K562 (cell line): ENCODE data around the gene CD164. TPM values are rescaled to one million over a fixed set of nuclear protein-coding genes. Genes with fewer than 3 reads are reported as not detected.

Experiments used
- CBFB ChIP-seq: sonication (generic); formaldehyde crosslinking; IDR thresholded peaks from 2 replicates; pipeline ENCODE4 v1.4.0; 2020; ENCODE audit warnings: mild to moderate bottlenecking, missing genetic modification reagents
- ESRRA ChIP-seq: fragments of 450-650 bp; IDR thresholded peaks from 2 replicates; pipeline ENCODE4 v1.6.1; 2014; ENCODE audit warnings: low read depth, mild to moderate bottlenecking, moderate library complexity, borderline replicate concordance
- EWSR1 ChIP-seq: fragments of 450-650 bp; IDR thresholded peaks from 2 replicates; pipeline ENCODE4 v1.6.1; 2018; ENCODE audit warnings: borderline replicate concordance, mild to moderate bottlenecking, low read depth, moderate library complexity; ENCODE audit not compliant: partially characterized antibody
- FOS ChIP-seq: IDR thresholded peaks from 3 replicates; pipeline ENCODE4 v1.6.1; 2011; ENCODE audit not compliant: insufficient read length; ENCODE audit errors: extremely low read depth
- GABPA ChIP-seq: fragments of 200-800 bp; sonication (Bioruptor generic); conservative IDR thresholded peaks from 2 replicates; pipeline ENCODE4 v1.6.1; 2016; ENCODE audit warnings: low read depth, missing genetic modification characterization, missing compliant biosample characterization
- LARP7 ChIP-seq: fragments of 450-650 bp; IDR thresholded peaks from 2 replicates; pipeline ENCODE4 v1.6.1; 2016
- LEF1 ChIP-seq: fragments of 450-650 bp; IDR thresholded peaks from 2 replicates; pipeline ENCODE4 v1.6.1; 2016; ENCODE audit warnings: mild to moderate bottlenecking
- NCOA2 ChIP-seq, 2 experiments: fragments of 450-650 bp; IDR thresholded peaks; 2 replicates each; pipeline ENCODE4 v1.6.1; 2018; ENCODE audit warnings: mild to moderate bottlenecking in 2 of 2, moderate library complexity in 1 of 2; ENCODE audit not compliant: partially characterized antibody in 2 of 2
- NEUROD1 ChIP-seq: fragments of 150-350 bp; IDR thresholded peaks from 2 replicates; pipeline ENCODE4 v1.6.1; 2014; ENCODE audit warnings: borderline replicate concordance, low read length, low read depth; ENCODE audit not compliant: partially characterized antibody
- TAF9B ChIP-seq: fragments of 450-650 bp; IDR thresholded peaks from 2 replicates; pipeline ENCODE4 v1.6.1; 2018; ENCODE audit warnings: mild to moderate bottlenecking; ENCODE audit not compliant: partially characterized antibody
- TCF7L2 ChIP-seq: fragments of 150-350 bp; IDR thresholded peaks from 2 replicates; pipeline ENCODE4 v1.6.1; 2016; ENCODE audit warnings: low read depth, mild to moderate bottlenecking, low read length, moderate library complexity
- USF2 ChIP-seq: sonication (generic); formaldehyde crosslinking; IDR thresholded peaks from 2 replicates; pipeline ENCODE4 v1.5.0; 2020; ENCODE audit warnings: missing genetic modification reagents
- ZBTB40 ChIP-seq, 2 experiments: fragments of 450-650 bp in 1 of 2; sonication (generic) in 1 of 2; formaldehyde crosslinking in 1 of 2; IDR thresholded peaks; 2 replicates each; pipeline versions ENCODE4 v1.7.1 to v1.9.0; 2016 to 2022; ENCODE audit warnings: inconsistent platforms in 1 of 2, mild to moderate bottlenecking in 1 of 2, missing genetic modification reagents in 1 of 2
- ZBTB8A ChIP-seq: fragments of 450-650 bp; IDR thresholded peaks from 2 replicates; pipeline ENCODE4 v1.6.1; 2018; ENCODE audit warnings: mild to moderate bottlenecking, moderate library complexity; ENCODE audit not compliant: partially characterized antibody
- polyA plus RNA-seq, 8 experiments: library from polyadenylated mRNA; depleted of rRNA in 4 of 8; stranded (reverse) in 5 of 8; unstranded in 3 of 8; fragments of >200 nt; fragmentation: Nextera tagmentation in 2 of 8; fragmentation: Illumina TruSeq in 1 of 8; extraction: Ambion mirVana in 2 of 8; extraction: Trizol in 1 of 8; gene quantifications; 2 replicates each; pipeline versions ENCODE4 v1.2.1 to v1.2.3, GENCODE V29; 2011 to 2014; ENCODE audit warnings: inconsistent platforms in 1 of 8, missing spikeins in 1 of 8
- total RNA-seq, 7 experiments: library from RNA; depleted of rRNA in 6 of 7; stranded (reverse); fragments of >200 nt in 6 of 7; fragmentation: Illumina TruSeq in 2 of 7; extraction: Trizol in 2 of 7; gene quantifications; 2 replicates each; pipeline versions ENCODE4 v1.2.1 to v1.2.3, GENCODE V29; 2011 to 2021; ENCODE audit warnings: low replicate concordance in 1 of 7
- TF ChIP-seq, protein P1 (sequence below): fragments of 200-400 bp; formaldehyde crosslinking; IDR thresholded peaks from 2 replicates; pipeline ENCODE4 v1.6.1; 2017; ENCODE audit warnings: mild to moderate bottlenecking, low read depth, low read length, moderate library complexity

The CD164 gene
- total and polyA plus RNA-seq, 9 of the 15 experiments (the other 6 are each of a cell fraction or from before 2014, with no cell fraction given), result 79.5 to 317 (median 165) TPM

GRCh38 chr6:109336221-109336961 lies 45.9 kb downstream of the CD164 start (continued):
- TF ChIP-seq ZBTB40 (IDR thresholded peaks at IDR 0.05) (no peak), ZBTB40 (CRISPR knock-in tag; IDR thresholded peaks at IDR 0.05) (no peak), FOS (no peak), ZBTB8A (no peak), LARP7 (no peak), USF2 (CRISPR knock-in tag) (no peak), NCOA2 (IDR thresholded peaks at IDR 0.05; ENCODE audit: partially characterized antibody in 2 of 2) (no peak), ESRRA (0 out of 2 replicates have a peak, but pooled peaks have one; percentile 27), TCF7L2 (no peak), TAF9B (no peak), CBFB (CRISPR knock-in tag) (no peak), GABPA (no peak), EWSR1 (no peak), LEF1 (no peak), NEUROD1 (peak; percentile 19)
- TF ChIP-seq, protein P1, sequence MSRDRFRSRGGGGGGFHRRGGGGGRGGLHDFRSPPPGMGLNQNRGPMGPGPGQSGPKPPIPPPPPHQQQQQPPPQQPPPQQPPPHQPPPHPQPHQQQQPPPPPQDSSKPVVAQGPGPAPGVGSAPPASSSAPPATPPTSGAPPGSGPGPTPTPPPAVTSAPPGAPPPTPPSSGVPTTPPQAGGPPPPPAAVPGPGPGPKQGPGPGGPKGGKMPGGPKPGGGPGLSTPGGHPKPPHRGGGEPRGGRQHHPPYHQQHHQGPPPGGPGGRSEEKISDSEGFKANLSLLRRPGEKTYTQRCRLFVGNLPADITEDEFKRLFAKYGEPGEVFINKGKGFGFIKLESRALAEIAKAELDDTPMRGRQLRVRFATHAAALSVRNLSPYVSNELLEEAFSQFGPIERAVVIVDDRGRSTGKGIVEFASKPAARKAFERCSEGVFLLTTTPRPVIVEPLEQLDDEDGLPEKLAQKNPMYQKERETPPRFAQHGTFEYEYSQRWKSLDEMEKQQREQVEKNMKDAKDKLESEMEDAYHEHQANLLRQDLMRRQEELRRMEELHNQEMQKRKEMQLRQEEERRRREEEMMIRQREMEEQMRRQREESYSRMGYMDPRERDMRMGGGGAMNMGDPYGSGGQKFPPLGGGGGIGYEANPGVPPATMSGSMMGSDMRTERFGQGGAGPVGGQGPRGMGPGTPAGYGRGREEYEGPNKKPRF, result no peak
